Keratinocyte (primary cell): ENCODE results near the gene FAM107B. TPM values are rescaled to one million over a fixed set of nuclear protein-coding genes. Genes with fewer than 3 reads are reported as not detected.

ENCODE experiments used
- DNase-seq: peaks from one replicate; pipeline ENCODE4 v3.0.0-alpha.2; 2011; ENCODE audit warnings: low read depth, missing footprints, low spot score
- FAIRE-seq: peaks from 2 replicates; lab custom pipeline; 2011; peaks lifted over from hg19 to GRCh38; lab: Jason Lieb, UNC
- H2AFZ ChIP-seq: 2 replicates; pipeline ENCODE4 v1.6.0; 2012; ENCODE audit warnings: low read length, control low read depth, inconsistent platforms; ENCODE audit not compliant: control insufficient read depth
- H3K27ac ChIP-seq: 2 replicates; pipeline ENCODE4 v1.5.1; 2011; ENCODE audit warnings: low read length; ENCODE audit not compliant: control insufficient read depth, insufficient read depth
- H3K27me3 ChIP-seq: 3 replicates; pipeline ENCODE4 v1.6.0; 2011; ENCODE audit warnings: low read length; ENCODE audit not compliant: control insufficient read depth, insufficient read depth; ENCODE audit errors: extremely low read depth
- H3K36me3 ChIP-seq, 2 experiments: 2 replicates in 1 of 2; 3 replicates in 1 of 2; pipeline ENCODE4 v1.5.1; 2011; ENCODE audit warnings: low read length in 2 of 2, mild to moderate bottlenecking in 1 of 2; ENCODE audit not compliant: control insufficient read depth in 2 of 2, insufficient read depth in 2 of 2; ENCODE audit errors: extremely low read depth in 1 of 2
- H3K4me1 ChIP-seq: 3 replicates; pipeline ENCODE4 v1.5.1; 2011; ENCODE audit warnings: low read length; ENCODE audit not compliant: control insufficient read depth, insufficient read depth; ENCODE audit errors: extremely low read depth
- H3K4me2 ChIP-seq: 3 replicates; pipeline ENCODE4 v1.6.0; 2011; ENCODE audit warnings: low read depth, low read length; ENCODE audit not compliant: control insufficient read depth, insufficient read depth; ENCODE audit errors: extremely low read depth
- H3K4me3 ChIP-seq, 3 experiments: fragments of 200-600 bp in 1 of 3; sonication (generic) in 1 of 3; 2 replicates in 2 of 3; 3 replicates in 1 of 3; pipeline ENCODE4 v1.5.1; 2011 to 2016; ENCODE audit warnings: low read length in 3 of 3, mild to moderate bottlenecking in 3 of 3, control low read depth in 2 of 3, inconsistent platforms in 1 of 3, low read depth in 1 of 3, mixed read lengths in 1 of 3, mixed run types in 1 of 3, moderate library complexity in 1 of 3; ENCODE audit not compliant: control insufficient read depth in 2 of 3, insufficient read depth in 2 of 3; ENCODE audit errors: extremely low read depth in 1 of 3
- H3K79me2 ChIP-seq: 2 replicates; pipeline ENCODE4 v1.6.0; 2012; ENCODE audit warnings: low read length; ENCODE audit not compliant: control insufficient read depth, insufficient read depth
- H3K9ac ChIP-seq: 3 replicates; pipeline ENCODE4 v1.6.0; 2011; ENCODE audit warnings: low read length; ENCODE audit not compliant: control insufficient read depth, insufficient read depth; ENCODE audit errors: extremely low read depth
- H3K9me1 ChIP-seq: 3 replicates; pipeline ENCODE4 v1.6.0; 2011; ENCODE audit warnings: low read length; ENCODE audit not compliant: control insufficient read depth, insufficient read depth; ENCODE audit errors: extremely low read depth
- H3K9me3 ChIP-seq: 2 replicates; pipeline ENCODE4 v1.5.1; 2012; ENCODE audit warnings: low read depth, low read length; ENCODE audit not compliant: control insufficient read depth
- H4K20me1 ChIP-seq: 3 replicates; pipeline ENCODE4 v1.6.0; 2011; ENCODE audit warnings: low read length; ENCODE audit not compliant: control insufficient read depth, insufficient read depth; ENCODE audit errors: extremely low read depth
- EZH2 ChIP-seq: IDR thresholded peaks from one replicate; pipeline ENCODE4 v1.6.1; 2012; ENCODE audit warnings: inconsistent platforms, mild to moderate bottlenecking, low read length, moderate library complexity
- dilution Hi-C: fragments of 300-500 bp; cut with MboI; formaldehyde crosslinking; loops from one replicate; pipeline ENCODE4 v1.7.0; 2020; ENCODE audit warnings: low sequenced_read_pairs; ENCODE audit not compliant: extremely low pct_ligation_motif_present
- polyA plus RNA-seq, 5 experiments: library from polyadenylated mRNA; depleted of rRNA in 3 of 5; stranded (reverse) in 3 of 5; stranded (forward) in 1 of 5; unstranded in 1 of 5; fragments of >200 nt; gene quantifications; 1 replicate in 1 of 5; 2 replicates in 3 of 5; 3 replicates in 1 of 5; pipeline versions ENCODE4 v1.2.1 to v1.2.3, GENCODE V29; 2011 to 2012; ENCODE audit warnings: missing spikeins in 2 of 5, low read depth in 1 of 5, low replicate concordance in 1 of 5
- TF ChIP-seq, protein P1 (sequence below), 3 experiments: IDR thresholded peaks in 1 of 3; conservative IDR thresholded peaks in 1 of 3; optimal IDR thresholded peaks in 1 of 3; 2 replicates in 2 of 3; 3 replicates in 1 of 3; pipeline versions ENCODE3 to v1.5.1; 2011; ENCODE audit warnings: low read length in 3 of 3, mild to moderate bottlenecking in 3 of 3, moderate library complexity in 2 of 3, control low read depth in 1 of 3, inconsistent platforms in 1 of 3; ENCODE audit not compliant: insufficient read depth in 2 of 3; ENCODE audit errors: extremely low read depth in 1 of 3

FAM107B gene
- polyA plus RNA-seq, 1 donor (not counting 4 experiments of a cell fraction or from before 2014, with no cell fraction given), result 8.7 TPM

DNA sequence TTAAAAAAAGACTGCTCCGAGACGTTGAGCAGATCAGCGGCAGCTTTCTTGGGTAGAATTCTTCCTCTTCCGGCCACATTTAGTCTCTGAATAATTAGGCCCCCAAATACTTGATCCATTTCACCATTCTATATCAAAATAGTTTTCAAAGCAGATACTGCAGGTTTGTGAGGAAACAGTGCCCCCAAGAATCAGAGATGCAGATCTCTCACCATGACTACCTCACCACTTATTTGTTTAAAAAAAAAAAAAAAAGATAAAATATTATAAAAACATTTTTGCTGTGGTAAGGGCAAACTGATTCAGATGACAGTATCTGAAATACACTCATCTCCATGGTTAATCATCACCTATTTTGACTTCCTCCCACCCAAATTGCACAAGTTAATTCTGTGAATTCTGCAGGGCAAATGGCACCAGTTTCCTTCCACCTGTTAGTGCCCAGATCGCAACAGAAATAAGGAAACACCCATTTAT, 210.4 kb downstream of the FAM107B start:
- no peaks in the 10 kb centered on the region for H4K20me1 ChIP-seq
- no peak overlapping the region for H3K4me3 ChIP-seq
- no peaks in the 10 kb centered on the region for H3K9me3 ChIP-seq
- peaks cover 15% of the 10 kb centered on the region for H3K4me1 ChIP-seq
- no peak for TF ChIP-seq EZH2
- TF ChIP-seq, protein P1, sequence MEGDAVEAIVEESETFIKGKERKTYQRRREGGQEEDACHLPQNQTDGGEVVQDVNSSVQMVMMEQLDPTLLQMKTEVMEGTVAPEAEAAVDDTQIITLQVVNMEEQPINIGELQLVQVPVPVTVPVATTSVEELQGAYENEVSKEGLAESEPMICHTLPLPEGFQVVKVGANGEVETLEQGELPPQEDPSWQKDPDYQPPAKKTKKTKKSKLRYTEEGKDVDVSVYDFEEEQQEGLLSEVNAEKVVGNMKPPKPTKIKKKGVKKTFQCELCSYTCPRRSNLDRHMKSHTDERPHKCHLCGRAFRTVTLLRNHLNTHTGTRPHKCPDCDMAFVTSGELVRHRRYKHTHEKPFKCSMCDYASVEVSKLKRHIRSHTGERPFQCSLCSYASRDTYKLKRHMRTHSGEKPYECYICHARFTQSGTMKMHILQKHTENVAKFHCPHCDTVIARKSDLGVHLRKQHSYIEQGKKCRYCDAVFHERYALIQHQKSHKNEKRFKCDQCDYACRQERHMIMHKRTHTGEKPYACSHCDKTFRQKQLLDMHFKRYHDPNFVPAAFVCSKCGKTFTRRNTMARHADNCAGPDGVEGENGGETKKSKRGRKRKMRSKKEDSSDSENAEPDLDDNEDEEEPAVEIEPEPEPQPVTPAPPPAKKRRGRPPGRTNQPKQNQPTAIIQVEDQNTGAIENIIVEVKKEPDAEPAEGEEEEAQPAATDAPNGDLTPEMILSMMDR (optimal IDR thresholded peaks at IDR 0.05 in 1 of 3, IDR thresholded peaks at IDR 0.05 in 1 of 3, conservative IDR thresholded peaks at IDR 0.05 in 1 of 3; ENCODE audit: extremely low read depth in 1 of 3, insufficient read depth in 2 of 3, low read length in 3 of 3), result no peak
- H3K4me2 ChIP-seq, result no peak overlapping the region
- peaks cover 2% of the 10 kb centered on the region for H3K9me1 ChIP-seq
- no peaks in the 10 kb centered on the region for H3K27me3 ChIP-seq
- dilution Hi-C loops, result no loop called here
- H3K27ac ChIP-seq, result no peak overlapping the region
- DNase-seq (no peak), FAIRE-seq (no peak)
- peaks cover 0 to 3% of the 10 kb centered on the region in 2 experiments for H3K36me3 ChIP-seq
- peaks cover 9% of the 10 kb centered on the region for H3K79me2 ChIP-seq
- H2AFZ ChIP-seq, result no peak overlapping the region
- no peak overlapping the region for H3K9ac ChIP-seq

DNA sequence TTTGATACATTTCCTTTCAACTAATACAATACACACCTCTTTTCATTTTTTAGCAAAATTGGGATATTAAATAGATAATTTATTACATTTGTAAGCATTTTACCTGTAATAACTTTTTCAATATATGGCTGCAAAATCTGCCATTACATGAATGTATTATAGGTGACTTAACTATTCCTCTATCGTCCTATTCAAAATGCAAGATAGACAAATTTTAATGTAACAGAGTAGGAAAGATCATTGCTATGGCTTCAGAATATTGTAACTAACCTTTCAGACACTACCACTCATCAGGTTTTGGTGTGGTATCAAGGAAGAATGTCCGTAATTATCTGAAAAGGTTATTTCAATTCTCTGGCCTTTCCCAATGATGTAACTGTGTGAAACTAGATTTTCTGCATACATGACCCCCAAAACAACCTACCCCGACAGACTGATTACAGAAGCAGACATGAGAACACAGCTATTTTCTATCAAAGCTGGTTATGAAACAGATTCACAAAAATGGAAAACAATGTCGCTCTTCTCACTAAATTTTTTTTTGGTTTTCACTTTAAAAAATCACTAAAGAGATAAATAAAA, 211.2 kb downstream of the FAM107B start:
- Histone ChIP-seq H3K27me3 (no peaks in the 10 kb centered on the region), H3K4me2 (no peak overlapping the region), H4K20me1 (no peaks in the 10 kb centered on the region), H3K9me1 (peaks cover 2% of the 10 kb centered on the region), H3K4me1 (peaks cover 15% of the 10 kb centered on the region), H3K9ac (no peak overlapping the region), H2AFZ (no peak overlapping the region), H3K9me3 (no peaks in the 10 kb centered on the region), H3K79me2 (peaks cover 10% of the 10 kb centered on the region), H3K36me3 (peaks cover 0 to 3% of the 10 kb centered on the region in 2 experiments), H3K27ac (no peak overlapping the region), H3K4me3 (no peak overlapping the region)
- no peak for DNase-seq
- no peak for FAIRE-seq
- dilution Hi-C loops, result no loop called here
- TF ChIP-seq, protein P1 (optimal IDR thresholded peaks at IDR 0.05 in 1 of 3, IDR thresholded peaks at IDR 0.05 in 1 of 3, conservative IDR thresholded peaks at IDR 0.05 in 1 of 3; ENCODE audit: extremely low read depth in 1 of 3, insufficient read depth in 2 of 3, low read length in 3 of 3), result no peak
- TF ChIP-seq EZH2, result no peak
